CD14-positive monocyte (primary cell): Measurements from ENCODE around the gene N4BP2L2. TPM values are rescaled to one million over a fixed set of nuclear protein-coding genes. Genes with fewer than 3 reads are reported as not detected.
A peak's percentile ranks its signal among the peaks of the same experiment; 100 is the strongest.

Experiments
- DNase-seq, 3 donors: peaks; one replicate each; pipeline ENCODE4 v3.0.0-alpha.2; 2011 to 2022
- H2AFZ ChIP-seq: 2 replicates; pipeline ENCODE4 v1.6.0; 2012; ENCODE audit warnings: mild to moderate bottlenecking, low read depth, low read length, inconsistent platforms; ENCODE audit not compliant: insufficient read depth, poor library complexity, severe bottlenecking
- H3K27ac ChIP-seq, 2 donors: 1 replicate in 1 of 2; 2 replicates in 1 of 2; pipeline ENCODE4 v1.5.1; 2012 to 2013; ENCODE audit warnings: low read length in 2 of 2, control low read depth in 1 of 2, inconsistent platforms in 1 of 2, low read depth in 1 of 2, mild to moderate bottlenecking in 1 of 2
- H3K27me3 ChIP-seq, 2 donors: one replicate each; pipeline versions ENCODE4 v1.6.0 to v1.6.1; 2011 to 2013; ENCODE audit warnings: low read length in 2 of 2; ENCODE audit not compliant: control insufficient read depth in 2 of 2, insufficient read depth in 2 of 2
- H3K36me3 ChIP-seq, 2 donors: replicated peaks in 1 of 2; 1 replicate in 1 of 2; 2 replicates in 1 of 2; pipeline versions ENCODE4 v1.5.1 to v1.6.1; 2012 to 2013; ENCODE audit warnings: low read length in 2 of 2, control low read depth in 1 of 2, inconsistent platforms in 1 of 2, mild to moderate bottlenecking in 1 of 2; ENCODE audit not compliant: insufficient read depth in 2 of 2, control insufficient read depth in 1 of 2
- H3K4me1 ChIP-seq, 2 donors: 1 replicate in 1 of 2; 2 replicates in 1 of 2; pipeline versions ENCODE4 v1.5.1 to v1.6.1; 2012 to 2013; ENCODE audit warnings: low read length in 2 of 2, control low read depth in 1 of 2, inconsistent platforms in 1 of 2, mild to moderate bottlenecking in 1 of 2, moderate library complexity in 1 of 2; ENCODE audit not compliant: insufficient read depth in 2 of 2, control insufficient read depth in 1 of 2
- H3K4me2 ChIP-seq: replicated peaks from 2 replicates; pipeline ENCODE3; 2012; ENCODE audit warnings: low read length, moderate library complexity, mild to moderate bottlenecking; ENCODE audit not compliant: poor library complexity, severe bottlenecking; ENCODE audit errors: extremely low read depth
- H3K4me3 ChIP-seq, 3 experiments: fragments of 200-600 bp in 1 of 3; sonication (generic) in 1 of 3; replicated peaks in 1 of 3; 1 replicate in 2 of 3; 2 replicates in 1 of 3; pipeline ENCODE4 v1.5.1; 2011 to 2013; ENCODE audit warnings: low read length in 3 of 3, mild to moderate bottlenecking in 3 of 3, control low read depth in 2 of 3, low read depth in 2 of 3, inconsistent platforms in 1 of 3, moderate library complexity in 1 of 3
- H3K79me2 ChIP-seq: 2 replicates; pipeline ENCODE4 v1.6.0; 2012; ENCODE audit warnings: mild to moderate bottlenecking, control low read depth, inconsistent platforms, low read length, moderate library complexity; ENCODE audit not compliant: insufficient read depth
- H3K9ac ChIP-seq: 2 replicates; pipeline ENCODE4 v1.6.0; 2017; ENCODE audit warnings: low read length, mild to moderate bottlenecking; ENCODE audit not compliant: insufficient read depth, poor library complexity, severe bottlenecking
- H3K9me3 ChIP-seq, 2 donors: replicated peaks in 1 of 2; 1 replicate in 1 of 2; 2 replicates in 1 of 2; pipeline versions ENCODE4 v1.5.1 to v1.6.1; 2012 to 2013; ENCODE audit warnings: low read length in 2 of 2, control low read depth in 1 of 2; ENCODE audit not compliant: control insufficient read depth in 1 of 2, insufficient read depth in 1 of 2
- H4K20me1 ChIP-seq: 2 replicates; pipeline ENCODE4 v1.6.0; 2012; ENCODE audit warnings: mild to moderate bottlenecking, low read length, control low read depth, moderate library complexity; ENCODE audit not compliant: insufficient read depth
- H3K27ac Mint-ChIP-seq, 7 donors: one replicate each; pipeline ENCODE4 v1.8.0; 2020; ENCODE audit warnings: mild to moderate bottlenecking in 7 of 7, mixed read lengths in 7 of 7, moderate library complexity in 6 of 7, inconsistent platforms in 2 of 7
- H3K27me3 Mint-ChIP-seq, 3 donors: one replicate each; pipeline ENCODE4 v1.8.0; 2021 to 2022; ENCODE audit warnings: low read depth in 3 of 3, mild to moderate bottlenecking in 3 of 3, mixed read lengths in 3 of 3, moderate library complexity in 3 of 3, inconsistent platforms in 1 of 3
- H3K36me3 Mint-ChIP-seq, 2 donors: one replicate each; pipeline ENCODE4 v1.8.0; 2020; ENCODE audit warnings: mixed read lengths in 2 of 2, inconsistent platforms in 1 of 2, mild to moderate bottlenecking in 1 of 2
- H3K4me1 Mint-ChIP-seq: one replicate; pipeline ENCODE4 v1.8.0; 2020; ENCODE audit warnings: mild to moderate bottlenecking, mixed read lengths
- H3K4me3 Mint-ChIP-seq, 2 donors: one replicate each; pipeline ENCODE4 v1.8.0; 2020; ENCODE audit warnings: mild to moderate bottlenecking in 2 of 2, mixed read lengths in 2 of 2, moderate library complexity in 1 of 2
- H3K9me3 Mint-ChIP-seq, 7 donors: one replicate each; pipeline ENCODE4 v1.8.0; 2020 to 2022; ENCODE audit warnings: mixed read lengths in 7 of 7, mild to moderate bottlenecking in 6 of 7, moderate library complexity in 6 of 7, inconsistent platforms in 2 of 7
- CTCF ChIP-seq: fragments of 200-600 bp; IDR thresholded peaks from one replicate; pipeline ENCODE4 v1.8.0; 2022; ENCODE audit warnings: antibody characterized with exemption, mild to moderate bottlenecking
- WGBS: methylation state at CpG from one replicate; pipeline ENCODE4 v1.1.5; 2013; ENCODE audit warnings: missing lambda C conversion rate; ENCODE audit not compliant: insufficient coverage; 5-methylcytosine and 5-hydroxymethylcytosine counted together
- intact Hi-C, 2 donors: fragments of 100-400 bp; cut with micrococcal nuclease; formaldehyde crosslinking; loops; one replicate each; pipeline versions ENCODE4 v1.15.0 to v1.15.1; 2023
- polyA plus RNA-seq, 3 donors: library from polyadenylated mRNA; depleted of rRNA in 1 of 3; unstranded in 2 of 3; stranded (reverse) in 1 of 3; fragments of 300-500 nt in 2 of 3; fragments of >200 nt in 1 of 3; fragmentation: Illumina TruSeq in 2 of 3; gene quantifications; 1 replicate in 2 of 3; 2 replicates in 1 of 3; pipeline ENCODE4 v1.2.3, GENCODE V29; 2012 to 2021

The N4BP2L2 gene
- polyA plus RNA-seq, 3 donors: 94.2 to 105 (median 96.4) TPM

GRCh38 chr13:32430018-32430747 is 108.4 kb downstream of the N4BP2L2 start:
- peak overlapping the region; percentile 7 for H3K4me2 ChIP-seq
- H3K4me3 Mint-ChIP-seq: peak overlapping the region; percentile 35 to 54
- intact Hi-C loops: no loop called here
- H3K9me3 ChIP-seq: no peaks in the 10 kb centered on the region
- peaks cover 4% of the 10 kb centered on the region for H4K20me1 ChIP-seq
- peaks cover 36% of the 10 kb centered on the region for H3K4me1 Mint-ChIP-seq
- no peak for DNase-seq
- H3K9ac ChIP-seq: no peak overlapping the region
- peaks cover 0 to 3% (median 2%) of the 10 kb centered on the region in 3 donors for H3K27me3 Mint-ChIP-seq
- peaks cover 24% of the 10 kb centered on the region for H3K79me2 ChIP-seq
- H3K27ac Mint-ChIP-seq: peak overlapping the region; percentile 3 to 82 (median 61)
- WGBS: 20% methylated on average over 1 of the region's 6 CpGs
- no peaks in the 10 kb centered on the region for H3K27me3 ChIP-seq
- H3K36me3 Mint-ChIP-seq: peaks cover 2 to 5% of the 10 kb centered on the region in 2 donors
- H3K4me1 ChIP-seq: peaks cover 33 to 38% of the 10 kb centered on the region in 2 donors
- peak overlapping the region; percentile 46 for H2AFZ ChIP-seq
- H3K27ac ChIP-seq: peak overlapping the region in 1 of 2 donors; percentile 50
- TF ChIP-seq CTCF: no peak
- peaks cover 0 to 3% (median 0%) of the 10 kb centered on the region in 7 donors for H3K9me3 Mint-ChIP-seq
- H3K36me3 ChIP-seq: no peaks in the 10 kb centered on the region
- H3K4me3 ChIP-seq: no peak overlapping the region

GRCh38 chr13:32429433-32429909 is 109.1 kb downstream of the N4BP2L2 start:
- H3K9me3 ChIP-seq: no peaks in the 10 kb centered on the region
- H4K20me1 ChIP-seq: peaks cover 10% of the 10 kb centered on the region
- H3K27me3 Mint-ChIP-seq: peaks cover 0 to 3% (median 2%) of the 10 kb centered on the region in 3 donors
- no peak for TF ChIP-seq CTCF
- H2AFZ ChIP-seq: no peak overlapping the region
- peaks cover 35 to 41% of the 10 kb centered on the region in 2 donors for H3K4me1 ChIP-seq
- H3K9ac ChIP-seq: no peak overlapping the region
- H3K4me2 ChIP-seq: peak overlapping the region; percentile 88
- peaks cover 4 to 6% of the 10 kb centered on the region in 2 donors for H3K36me3 Mint-ChIP-seq
- H3K27ac ChIP-seq: peak overlapping the region; percentile 95 to 96
- H3K9me3 Mint-ChIP-seq: peaks cover 0 to 3% (median 0%) of the 10 kb centered on the region in 7 donors
- H3K27me3 ChIP-seq: no peaks in the 10 kb centered on the region
- peak overlapping the region in 6 of 7 donors; percentile 99 to 100 (median 99) for H3K27ac Mint-ChIP-seq
- peaks cover 38% of the 10 kb centered on the region for H3K4me1 Mint-ChIP-seq
- no peak for DNase-seq
- intact Hi-C loops: loop anchor here (5.0 to 10.0 kb wide), 3 partner anchors 108 to 117 kb away; partner anchors contain the start of genes BRCA2 (in 1 of the 2), N4BP2L2 (in 1 of the 2) and ZAR1L (in 1 of the 2)
- peaks cover 31% of the 10 kb centered on the region for H3K79me2 ChIP-seq
- WGBS: 92% methylated on average over 4 of the region's 6 CpGs
- H3K36me3 ChIP-seq: no peaks in the 10 kb centered on the region
- no peak overlapping the region for H3K4me3 Mint-ChIP-seq
- H3K4me3 ChIP-seq: no peak overlapping the region
